Prostate gland (tissue), 2 donors: Measurements from ENCODE around the gene CEP72. TPM values are rescaled to one million over a fixed set of nuclear protein-coding genes. Genes with fewer than 3 reads are reported as not detected.
"Not testable (repeated sequence)": the region's sequence is repeated elsewhere in the genome, so short reads cannot be mapped to it uniquely, and the experiment has no call there.

Experiments
- DNase-seq: peaks from one replicate; pipeline ENCODE4 v3.0.0-alpha.2; 2019; ENCODE audit warnings: low spot score
- H3K27ac ChIP-seq, 2 donors: fragments of 200-600 bp; sonication (generic); 2 replicates each; pipeline ENCODE4 v1.5.1; 2017 to 2019
- H3K27me3 ChIP-seq: fragments of 200-600 bp; sonication (generic); replicated peaks from 2 replicates; pipeline ENCODE4 v1.5.1; 2019; ENCODE audit not compliant: insufficient read depth
- H3K36me3 ChIP-seq, 2 donors: fragments of 200-600 bp; sonication (generic); 1 replicate in 1 of 2; 2 replicates in 1 of 2; pipeline versions ENCODE4 v1.5.1 to v1.8.1; 2017 to 2019
- H3K4me1 ChIP-seq: fragments of 200-600 bp; sonication (generic); replicated peaks from 2 replicates; pipeline ENCODE4 v1.5.1; 2019
- H3K4me3 ChIP-seq, 2 donors: fragments of 200-600 bp; sonication (generic); 2 replicates each; pipeline ENCODE4 v1.5.1; 2017 to 2019
- H3K9me3 ChIP-seq: fragments of 200-600 bp; sonication (generic); 2 replicates; pipeline ENCODE4 v1.5.1; 2017
- POLR2A ChIP-seq: fragments of 450-650 bp; IDR thresholded peaks from one replicate; pipeline ENCODE4 v1.6.1; 2016; ENCODE audit warnings: antibody characterized with exemption, mild to moderate bottlenecking
- POLR2AphosphoS5 ChIP-seq: sonication (generic); formaldehyde crosslinking; IDR thresholded peaks from one replicate; pipeline ENCODE4 v1.6.1; 2017; ENCODE audit warnings: antibody characterized with exemption
- WGBS: methylation state at CpG from one replicate; pipeline ENCODE4 v1.1.5; 2018; 5-methylcytosine and 5-hydroxymethylcytosine counted together
- intact Hi-C: fragments of 100-400 bp; cut with DNase I; formaldehyde crosslinking; loops from one replicate; pipeline ENCODE4 v1.14.2; 2022
- total RNA-seq, 2 donors: library from RNA; depleted of rRNA; stranded (reverse); fragments of >200 nt; gene quantifications; one replicate each; pipeline ENCODE4 v1.1.0, GENCODE V29; 2016
- TF ChIP-seq, protein P1 (sequence below), 4 experiments: fragments of 200-600 bp in 2 of 4; fragments of 450-650 bp in 2 of 4; sonication (generic) in 2 of 4; IDR thresholded peaks; 1 replicate in 3 of 4; 2 replicates in 1 of 4; pipeline ENCODE4 v1.5.1; 2016 to 2019; ENCODE audit warnings: antibody characterized with exemption in 4 of 4, mild to moderate bottlenecking in 2 of 4, moderate library complexity in 2 of 4

The CEP72 gene
- total RNA-seq, 2 donors from 2014 or later: 6.4 to 12.8 TPM

DNA sequence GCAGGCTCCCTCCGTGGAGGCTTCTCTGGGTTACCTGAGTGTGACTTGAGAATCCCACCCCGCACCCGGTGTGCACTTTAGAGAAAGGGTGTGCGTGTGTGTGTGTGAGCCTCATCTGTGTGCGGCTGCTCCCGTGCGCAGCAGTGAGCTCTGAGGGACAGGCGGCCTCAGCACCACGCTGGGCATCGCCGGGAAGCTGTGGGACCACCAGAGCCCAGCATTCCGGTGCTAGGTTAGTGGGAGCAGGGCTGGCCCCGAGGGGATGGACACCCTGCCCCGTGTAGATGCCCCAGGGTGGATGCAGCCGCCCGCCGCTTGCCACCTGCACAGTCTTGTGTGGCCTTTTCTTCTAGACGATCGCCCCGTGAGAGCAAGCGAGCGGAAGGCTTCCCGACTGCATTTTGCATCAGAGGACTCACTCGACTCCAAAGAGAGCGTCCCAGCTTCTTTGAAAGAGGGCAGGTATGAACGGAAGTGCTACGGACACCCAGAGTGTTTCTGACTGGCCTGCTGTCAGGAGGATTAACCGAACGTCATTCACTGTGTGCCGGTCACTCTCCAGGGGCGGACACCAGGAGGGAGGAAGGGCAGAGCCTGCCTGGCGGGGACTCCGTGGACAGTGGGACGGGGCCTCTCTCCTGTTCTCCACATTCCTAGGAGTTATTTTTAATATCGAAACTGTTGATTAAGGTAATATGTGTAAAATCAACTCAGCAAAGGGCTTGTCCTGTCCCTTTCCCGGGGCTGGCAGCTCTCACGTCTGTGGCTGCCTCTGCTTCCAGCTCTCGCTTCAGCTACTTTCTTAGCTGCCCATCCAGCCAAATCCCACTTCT lies 12.2 kb downstream of the CEP72 start:
- Histone ChIP-seq H3K9me3 (no peaks in the 10 kb centered on the region), H3K4me1 (no peaks in the 10 kb centered on the region), H3K4me3 (no peak overlapping the region), H3K36me3 (peaks cover 0 to 4% of the 10 kb centered on the region in 2 donors), H3K27ac (no peak overlapping the region), H3K27me3 (no peaks in the 10 kb centered on the region)
- intact Hi-C loops: no loop called here
- no peak for TF ChIP-seq POLR2AphosphoS5
- TF ChIP-seq POLR2A: no peak
- WGBS: 89% methylated on average over 38 of the region's 38 CpGs
- DNase-seq: no peak

- TF ChIP-seq, protein P1, sequence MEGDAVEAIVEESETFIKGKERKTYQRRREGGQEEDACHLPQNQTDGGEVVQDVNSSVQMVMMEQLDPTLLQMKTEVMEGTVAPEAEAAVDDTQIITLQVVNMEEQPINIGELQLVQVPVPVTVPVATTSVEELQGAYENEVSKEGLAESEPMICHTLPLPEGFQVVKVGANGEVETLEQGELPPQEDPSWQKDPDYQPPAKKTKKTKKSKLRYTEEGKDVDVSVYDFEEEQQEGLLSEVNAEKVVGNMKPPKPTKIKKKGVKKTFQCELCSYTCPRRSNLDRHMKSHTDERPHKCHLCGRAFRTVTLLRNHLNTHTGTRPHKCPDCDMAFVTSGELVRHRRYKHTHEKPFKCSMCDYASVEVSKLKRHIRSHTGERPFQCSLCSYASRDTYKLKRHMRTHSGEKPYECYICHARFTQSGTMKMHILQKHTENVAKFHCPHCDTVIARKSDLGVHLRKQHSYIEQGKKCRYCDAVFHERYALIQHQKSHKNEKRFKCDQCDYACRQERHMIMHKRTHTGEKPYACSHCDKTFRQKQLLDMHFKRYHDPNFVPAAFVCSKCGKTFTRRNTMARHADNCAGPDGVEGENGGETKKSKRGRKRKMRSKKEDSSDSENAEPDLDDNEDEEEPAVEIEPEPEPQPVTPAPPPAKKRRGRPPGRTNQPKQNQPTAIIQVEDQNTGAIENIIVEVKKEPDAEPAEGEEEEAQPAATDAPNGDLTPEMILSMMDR (IDR thresholded peaks at IDR 0.05): no peak
- TF ChIP-seq POLR2AphosphoS5 (no peak), POLR2A (no peak)
- Histone ChIP-seq H3K27ac (no peak overlapping the region), H3K36me3 (peaks cover 0 to 4% of the 10 kb centered on the region in 2 donors), H3K4me3 (no peak overlapping the region), H3K9me3 (no peaks in the 10 kb centered on the region), H3K27me3 (no peaks in the 10 kb centered on the region), H3K4me1 (no peaks in the 10 kb centered on the region)
- no peak for DNase-seq
- intact Hi-C loops: no loop called here
- 82% methylated on average over 13 of the region's 13 CpGs for WGBS
Measured at GRCh38 chr5:624951-625230, 12.8 kb downstream of the CEP72 start.

DNA sequence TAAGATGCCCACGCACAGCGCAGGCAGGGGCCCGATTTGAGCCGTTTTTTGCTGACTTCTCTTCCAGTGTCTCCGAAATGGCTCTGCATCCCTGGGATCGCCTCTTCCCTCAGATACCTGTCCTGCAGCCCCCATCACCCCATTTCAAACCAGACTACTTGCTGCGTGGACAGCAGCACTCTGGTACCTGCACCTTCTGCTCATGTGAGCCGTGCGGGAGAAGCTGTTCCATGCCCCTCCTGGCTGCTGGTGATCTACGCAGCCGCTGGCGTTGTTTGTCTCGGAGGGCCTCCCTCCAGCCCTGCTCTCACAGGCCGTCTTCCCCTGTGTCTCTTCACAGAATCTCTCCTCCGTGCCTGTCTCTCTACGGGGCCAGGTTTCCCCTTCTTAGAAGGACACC lies 13.4 kb downstream of the CEP72 start:
- no peaks in the 10 kb centered on the region for H3K4me1 ChIP-seq
- H3K27ac ChIP-seq: no peak overlapping the region
- no peaks in the 10 kb centered on the region for H3K9me3 ChIP-seq
- H3K36me3 ChIP-seq: no peaks in the 10 kb centered on the region
- no peak overlapping the region for H3K4me3 ChIP-seq
- intact Hi-C loops: no loop called here
- WGBS: 95% methylated on average over 16 of the region's 16 CpGs
- H3K27me3 ChIP-seq: no peaks in the 10 kb centered on the region
- TF ChIP-seq POLR2A (no peak), POLR2AphosphoS5 (no peak)
- TF ChIP-seq, protein P1 (IDR thresholded peaks at IDR 0.05): no peak
- no peak for DNase-seq

- WGBS: 79% methylated on average over 3 of the region's 3 CpGs
- no peaks in the 10 kb centered on the region for H3K4me1 ChIP-seq
- intact Hi-C loops: no loop called here
- no peaks in the 10 kb centered on the region for H3K36me3 ChIP-seq
- no peaks in the 10 kb centered on the region for H3K27me3 ChIP-seq
- no peak overlapping the region for H3K4me3 ChIP-seq
- no peak overlapping the region for H3K27ac ChIP-seq
- TF ChIP-seq, protein P1 (IDR thresholded peaks at IDR 0.05): no peak
- TF ChIP-seq POLR2AphosphoS5 (no peak), POLR2A (no peak)
- no peaks in the 10 kb centered on the region for H3K9me3 ChIP-seq
- no peak for DNase-seq
Measured at GRCh38 chr5:626850-627249, 14.7 kb downstream of the CEP72 start.

DNA sequence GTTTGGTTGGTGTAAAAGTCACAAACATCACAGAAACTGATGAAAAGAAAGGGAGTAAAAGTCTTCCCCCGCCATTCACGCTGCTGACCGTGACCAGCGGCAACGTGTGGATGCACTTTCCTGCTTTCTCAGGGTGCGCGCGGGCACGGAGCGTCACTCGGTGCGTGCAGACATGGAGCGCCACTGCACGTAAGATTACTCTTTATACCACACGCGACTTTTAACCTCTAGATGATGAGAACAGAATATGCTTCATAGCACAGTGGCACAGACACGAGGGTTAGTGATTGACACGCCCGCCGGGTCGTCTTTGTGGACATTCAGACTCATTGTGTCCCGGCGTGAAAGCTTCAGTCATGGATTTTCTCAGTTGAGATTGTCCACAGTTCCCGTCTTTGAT lies 15.7 kb downstream of the CEP72 start:
- DNase-seq: no peak
- intact Hi-C loops: no loop called here

GRCh38 chr5:628351-629205 lies 16.4 kb downstream of the CEP72 start:
- H3K27me3 ChIP-seq, H3K27ac ChIP-seq, DNase-seq, H3K36me3 ChIP-seq, intact Hi-C loops, H3K4me3 ChIP-seq, H3K4me1 ChIP-seq, H3K9me3 ChIP-seq: not testable (repeated sequence)
- 78% methylated on average over 19 of the region's 21 CpGs for WGBS

More for the DNA sequence above, 15.7 kb downstream of the CEP72 start:
- H3K27me3 ChIP-seq: no peaks in the 10 kb centered on the region
- no peak overlapping the region for H3K4me3 ChIP-seq
- H3K27ac ChIP-seq: no peak overlapping the region
- WGBS: 95% methylated on average over 24 of the region's 24 CpGs
- H3K36me3 ChIP-seq: no peaks in the 10 kb centered on the region
- H3K4me1 ChIP-seq: no peaks in the 10 kb centered on the region
- no peak for TF ChIP-seq POLR2AphosphoS5
- H3K9me3 ChIP-seq: no peaks in the 10 kb centered on the region
